ENCODE results near the gene LHFPL5. TPM values are rescaled to one million over a fixed set of nuclear protein-coding genes. Genes with fewer than 3 reads are reported as not detected.

LHFPL5 gene
- total RNA-seq, 1 experiment from 2014 or later: not detected

GRCh38 chr6:35810971-35811698, 6.0 kb downstream of the LHFPL5 start:
- Mint-ChIP-seq H3K9me3 (no peaks in the 10 kb centered on the region), H3K27me3 (ENCODE audit: low read depth) (peaks cover 3% of the 10 kb centered on the region; the same call in 1 of the 2 replicates), H3K36me3 (no peaks in the 10 kb centered on the region), H3K4me3 (no peak overlapping the region), H3K27ac (no peak overlapping the region), H3K4me1 (peaks cover 13% of the 10 kb centered on the region)
- CTCF ChIA-PET: no interaction called here
- DNase-seq (ENCODE audit: low spot score) (no peak), ATAC-seq (no peak)
- POLR2A ChIA-PET: interaction anchor here (0.6 kb wide), 1 partner anchor 217 kb away, joined by 3 read pairs; no protein-coding TSS in a partner anchor
- TF ChIP-seq ZNF425 (CRISPR knock-in tag; conservative IDR thresholded peaks at IDR 0.05): no peak
- no peak for TF ChIP-seq E2F1 (CRISPR knock-in tag; IDR thresholded peaks at IDR 0.05)
- no peak for TF ChIP-seq CDX4 (CRISPR knock-in tag; IDR thresholded peaks at IDR 0.05; ENCODE audit: borderline replicate concordance)
- TF ChIP-seq JAZF1 (CRISPR knock-in tag; IDR thresholded peaks at IDR 0.05): no peak
- TF ChIP-seq SMAD4 (CRISPR knock-in tag; IDR thresholded peaks at IDR 0.05): no peak
- no peak for TF ChIP-seq ELF4 (CRISPR knock-in tag; IDR thresholded peaks at IDR 0.05; ENCODE audit: low read depth)

GRCh38 chr6:35811699-35811995, 6.5 kb downstream of the LHFPL5 start:
- peaks cover 3% of the 10 kb centered on the region; the same call in 1 of the 2 replicates for H3K27me3 Mint-ChIP-seq (ENCODE audit: low read depth)
- no peaks in the 10 kb centered on the region for H3K36me3 Mint-ChIP-seq
- ChIA-PET POLR2A (no interaction called here), CTCF (no interaction called here)
- no peak overlapping the region for H3K27ac Mint-ChIP-seq
- TF ChIP-seq ZNF281 (CRISPR knock-in tag; IDR thresholded peaks at IDR 0.05) (no peak), ZNF396 (CRISPR knock-in tag; IDR thresholded peaks at IDR 0.05; ENCODE audit: borderline replicate concordance) (no peak), NR2C2 (CRISPR knock-in tag; IDR thresholded peaks at IDR 0.05) (no peak), NFYB (CRISPR knock-in tag; conservative IDR thresholded peaks at IDR 0.05; ENCODE audit: low read depth) (no peak)
- ATAC-seq: no peak
- H3K4me3 Mint-ChIP-seq: no peak overlapping the region
- DNase-seq (ENCODE audit: low spot score): no peak
- no peaks in the 10 kb centered on the region for H3K9me3 Mint-ChIP-seq
- peaks cover 13% of the 10 kb centered on the region for H3K4me1 Mint-ChIP-seq

- no peak overlapping the region for H3K27ac Mint-ChIP-seq
- ChIA-PET POLR2A (no interaction called here), CTCF (no interaction called here)
- ATAC-seq: no peak
- peaks cover 10% of the 10 kb centered on the region for H3K9me3 Mint-ChIP-seq
- H3K36me3 Mint-ChIP-seq: peaks cover 3% of the 10 kb centered on the region
- DNase-seq (ENCODE audit: low spot score): no peak
- peaks cover 3% of the 10 kb centered on the region; the same call in 1 of the 2 replicates for H3K27me3 Mint-ChIP-seq (ENCODE audit: low read depth)
- no peak overlapping the region for H3K4me3 Mint-ChIP-seq
- no peaks in the 10 kb centered on the region for H3K4me1 Mint-ChIP-seq
- TF ChIP-seq ZNF317 (CRISPR knock-in tag; IDR thresholded peaks at IDR 0.05; ENCODE audit: borderline replicate concordance, low read depth) (no peak), ZNF532 (CRISPR knock-in tag; IDR thresholded peaks at IDR 0.05; ENCODE audit: borderline replicate concordance) (no peak), ZNF512 (CRISPR knock-in tag; IDR thresholded peaks at IDR 0.05; ENCODE audit: borderline replicate concordance) (no peak), SMAD3 (CRISPR knock-in tag; IDR thresholded peaks at IDR 0.05; ENCODE audit: borderline replicate concordance) (no peak), ZNF232 (CRISPR knock-in tag; IDR thresholded peaks at IDR 0.05) (no peak), ESRRA (CRISPR knock-in tag; IDR thresholded peaks at IDR 0.05; ENCODE audit: borderline replicate concordance) (no peak), TP53 (CRISPR knock-in tag; IDR thresholded peaks at IDR 0.05) (no peak), NFYB (CRISPR knock-in tag; conservative IDR thresholded peaks at IDR 0.05; ENCODE audit: low read depth) (no peak), KAT7 (CRISPR knock-in tag; IDR thresholded peaks at IDR 0.05; ENCODE audit: borderline replicate concordance) (no peak), ZNF396 (CRISPR knock-in tag; IDR thresholded peaks at IDR 0.05; ENCODE audit: borderline replicate concordance) (no peak)
Measured at GRCh38 chr6:35817515-35817914, 12.4 kb downstream of the LHFPL5 start.
